BJ (cell line): ENCODE results near the gene ASB1. TPM values are rescaled to one million over a fixed set of nuclear protein-coding genes. Genes with fewer than 3 reads are reported as not detected.

Experiments used
- CTCF ChIA-PET: fragments of 350-600 bp; formaldehyde crosslinking; extraction: SDS; loops from one replicate; lab custom pipeline; 2021; ENCODE audit warnings: antibody characterized with exemption, inconsistent platforms; lab: Yijun Ruan, JAX
- POLR2A ChIA-PET: fragments of 300-600 bp; sonication (Branson Sonifier 250); formaldehyde crosslinking; extraction: SDS; loops from one replicate; lab custom pipeline; 2021; ENCODE audit warnings: antibody characterized with exemption; lab: Charles Lee
- DNase-seq: peaks from one replicate; pipeline ENCODE4 v3.0.0-alpha.2; 2011; ENCODE audit warnings: low read depth
- H3K27me3 ChIP-seq: 2 replicates; pipeline ENCODE4 v1.6.0; 2011; ENCODE audit warnings: low read length; ENCODE audit not compliant: control insufficient read depth, insufficient read depth
- H3K36me3 ChIP-seq: 2 replicates; pipeline ENCODE4 v1.5.1; 2011; ENCODE audit warnings: low read length; ENCODE audit not compliant: control insufficient read depth, insufficient read depth
- H3K4me3 ChIP-seq: 2 replicates; pipeline ENCODE4 v1.5.1; 2011; ENCODE audit warnings: low read depth, mild to moderate bottlenecking, control low read depth, low read length
- polyA plus RNA-seq: library from polyadenylated mRNA; depleted of rRNA; stranded (reverse); fragments of >200 nt; gene quantifications from 2 replicates; pipeline ENCODE4 v1.2.3, GENCODE V29; 2011
- TF ChIP-seq, protein P1 (sequence below): IDR thresholded peaks from 2 replicates; pipeline ENCODE4 v1.5.1; 2011; ENCODE audit warnings: low read depth, mild to moderate bottlenecking, control low read depth, inconsistent platforms, low read length, moderate library complexity; ENCODE audit not compliant: insufficient read depth

ASB1 gene
- polyA plus RNA-seq, 1 experiment: 33.4 TPM

DNA sequence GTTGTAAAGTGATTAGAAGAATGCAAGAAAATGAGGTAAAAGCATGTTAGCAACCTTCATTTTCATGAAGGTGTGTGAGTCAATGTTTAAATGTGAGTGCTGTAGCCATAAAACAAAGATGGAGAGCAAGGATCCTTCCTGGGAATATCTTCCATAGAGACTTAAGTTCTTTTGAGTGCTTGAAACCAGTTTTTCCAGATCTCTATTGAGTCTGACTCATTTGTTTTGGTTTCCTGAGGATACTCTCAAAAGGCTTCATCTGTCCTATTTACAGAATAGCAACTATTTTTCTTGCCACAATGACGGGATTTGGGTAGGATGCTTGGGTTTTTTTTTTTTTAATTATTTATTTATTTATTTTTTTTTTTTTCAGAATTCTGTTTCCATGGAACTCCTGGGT is 45.9 kb upstream of the ASB1 start:
- no peak overlapping the region for H3K4me3 ChIP-seq
- ChIA-PET CTCF (interaction anchor here (2.2 kb wide), 1 partner anchor 11 kb away, joined by 11 read pairs; no protein-coding TSS in a partner anchor), POLR2A (no interaction called here)
- H3K36me3 ChIP-seq: no peaks in the 10 kb centered on the region
- TF ChIP-seq, protein P1, sequence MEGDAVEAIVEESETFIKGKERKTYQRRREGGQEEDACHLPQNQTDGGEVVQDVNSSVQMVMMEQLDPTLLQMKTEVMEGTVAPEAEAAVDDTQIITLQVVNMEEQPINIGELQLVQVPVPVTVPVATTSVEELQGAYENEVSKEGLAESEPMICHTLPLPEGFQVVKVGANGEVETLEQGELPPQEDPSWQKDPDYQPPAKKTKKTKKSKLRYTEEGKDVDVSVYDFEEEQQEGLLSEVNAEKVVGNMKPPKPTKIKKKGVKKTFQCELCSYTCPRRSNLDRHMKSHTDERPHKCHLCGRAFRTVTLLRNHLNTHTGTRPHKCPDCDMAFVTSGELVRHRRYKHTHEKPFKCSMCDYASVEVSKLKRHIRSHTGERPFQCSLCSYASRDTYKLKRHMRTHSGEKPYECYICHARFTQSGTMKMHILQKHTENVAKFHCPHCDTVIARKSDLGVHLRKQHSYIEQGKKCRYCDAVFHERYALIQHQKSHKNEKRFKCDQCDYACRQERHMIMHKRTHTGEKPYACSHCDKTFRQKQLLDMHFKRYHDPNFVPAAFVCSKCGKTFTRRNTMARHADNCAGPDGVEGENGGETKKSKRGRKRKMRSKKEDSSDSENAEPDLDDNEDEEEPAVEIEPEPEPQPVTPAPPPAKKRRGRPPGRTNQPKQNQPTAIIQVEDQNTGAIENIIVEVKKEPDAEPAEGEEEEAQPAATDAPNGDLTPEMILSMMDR: no peak
- H3K27me3 ChIP-seq: no peaks in the 10 kb centered on the region
- DNase-seq: peak; percentile 59

DNA sequence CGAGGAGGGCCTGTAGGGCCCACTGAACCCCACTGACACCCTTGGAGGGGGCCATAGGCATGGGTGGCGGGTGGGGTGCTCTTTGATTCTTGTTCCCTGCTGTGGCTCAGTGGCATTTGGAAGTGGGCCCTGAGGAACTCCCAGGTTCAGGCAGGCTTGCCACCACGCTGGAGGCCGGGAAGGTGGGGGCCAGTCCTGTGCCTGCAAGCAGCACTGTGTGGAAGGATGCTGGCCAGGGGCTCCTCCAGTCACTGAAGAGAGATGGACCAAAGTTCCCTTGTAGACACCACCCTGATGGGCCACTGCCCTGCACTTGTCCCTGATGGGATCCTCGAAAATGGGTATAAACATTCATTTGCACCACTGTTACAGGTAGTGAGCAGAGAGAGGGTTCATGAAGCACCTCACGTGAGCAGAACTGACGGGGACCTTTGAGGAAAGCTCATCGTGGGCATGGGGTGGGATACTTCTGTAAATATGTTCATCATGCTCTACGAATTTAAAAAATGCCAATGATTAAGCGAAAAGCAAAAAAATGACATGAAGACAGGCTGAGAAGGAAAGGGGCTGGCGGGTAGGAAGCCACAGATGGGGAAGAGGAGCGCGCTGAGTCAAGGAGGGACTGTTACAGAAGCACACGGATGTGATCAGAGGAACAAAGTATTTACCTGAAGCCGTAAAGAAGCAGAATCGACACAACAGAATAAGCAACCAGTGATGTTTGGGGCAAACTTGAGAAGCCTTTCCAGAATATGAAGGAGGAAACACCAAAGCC is 45.2 kb upstream of the ASB1 start:
- no peak for DNase-seq
- ChIA-PET POLR2A (no interaction called here), CTCF (interaction anchor here (2.2 kb wide), 1 partner anchor 11 kb away, joined by 11 read pairs; no protein-coding TSS in a partner anchor)
- TF ChIP-seq, protein P1: no peak
- no peaks in the 10 kb centered on the region for H3K27me3 ChIP-seq
- H3K36me3 ChIP-seq: no peaks in the 10 kb centered on the region
- H3K4me3 ChIP-seq: no peak overlapping the region

DNA sequence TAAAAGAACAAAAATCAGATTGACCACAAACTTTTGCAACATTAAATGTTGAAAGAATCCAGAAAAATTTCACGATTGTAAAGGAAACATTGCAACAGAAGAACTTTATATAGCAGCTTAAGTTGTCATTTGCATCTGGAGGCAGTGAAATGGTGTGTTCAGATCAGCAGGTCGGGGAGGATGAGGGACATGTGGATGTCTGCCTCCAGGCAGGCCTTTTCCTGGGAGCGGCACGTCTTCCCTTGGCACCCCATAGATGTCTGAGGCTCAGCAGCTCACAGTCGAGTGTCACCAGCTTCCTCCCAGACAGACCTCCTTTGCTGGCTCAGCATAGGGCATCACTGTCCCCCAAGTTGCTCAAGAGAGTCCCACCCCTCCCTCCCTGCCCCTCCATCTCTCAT is 44.3 kb upstream of the ASB1 start:
- ChIA-PET CTCF (no interaction called here), POLR2A (no interaction called here)
- Histone ChIP-seq H3K27me3 (no peaks in the 10 kb centered on the region), H3K4me3 (no peak overlapping the region), H3K36me3 (no peaks in the 10 kb centered on the region)
- no peak for DNase-seq
- TF ChIP-seq, protein P1: no peak

DNA sequence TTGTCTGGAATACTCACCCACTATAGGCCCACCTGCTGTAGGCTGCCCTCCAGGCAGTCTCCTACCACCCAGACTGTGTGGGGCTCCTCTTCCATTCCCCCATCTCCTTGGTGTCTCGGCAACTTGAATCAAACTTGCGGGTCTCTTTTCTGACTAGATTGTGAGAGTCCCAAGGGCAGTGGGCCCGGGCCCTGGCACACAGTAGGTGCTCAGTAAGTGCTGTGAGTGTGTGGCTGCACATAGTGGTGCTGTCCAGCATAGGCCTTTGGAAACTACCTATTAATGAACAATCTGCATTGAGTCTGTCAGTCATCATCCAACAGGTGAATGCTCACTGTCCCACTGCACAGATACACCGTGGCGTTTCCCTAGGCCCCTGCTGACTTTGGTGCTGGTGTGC is 43.6 kb upstream of the ASB1 start:
- Histone ChIP-seq H3K4me3 (no peak overlapping the region), H3K27me3 (no peaks in the 10 kb centered on the region), H3K36me3 (no peaks in the 10 kb centered on the region)
- TF ChIP-seq, protein P1: no peak
- DNase-seq: no peak
- ChIA-PET POLR2A (no interaction called here), CTCF (no interaction called here)

DNA sequence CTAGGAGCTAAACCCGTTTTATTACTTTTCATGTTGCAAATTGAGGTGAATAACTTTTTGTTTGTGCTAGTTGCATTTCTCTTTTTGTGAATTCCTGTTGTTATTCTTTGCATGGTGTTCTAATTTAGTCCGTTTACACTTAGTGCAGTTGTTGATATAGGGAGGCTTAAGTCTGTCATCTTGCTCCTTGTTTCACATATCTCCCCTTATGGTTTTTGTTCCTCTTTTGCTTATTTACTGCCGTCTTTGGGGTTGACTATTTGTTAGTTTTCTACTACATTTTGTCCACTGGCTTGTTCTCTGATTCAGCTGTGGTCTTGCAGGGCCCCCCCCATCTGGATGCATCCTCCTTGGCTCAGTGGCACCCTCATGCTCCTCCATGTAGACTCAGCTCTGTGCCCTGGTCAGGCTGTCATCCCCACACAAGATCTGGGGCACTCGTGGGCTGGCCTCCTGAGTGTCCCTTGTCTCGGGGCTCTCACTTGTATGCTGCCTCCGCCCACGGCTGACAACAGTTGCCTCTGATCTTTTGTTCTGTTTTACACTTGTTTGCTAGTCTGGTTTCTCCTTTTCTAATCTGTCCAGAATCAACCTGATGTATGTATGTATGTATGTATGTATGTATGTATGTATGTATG is 42.9 kb upstream of the ASB1 start:
- H3K36me3 ChIP-seq: no peaks in the 10 kb centered on the region
- TF ChIP-seq, protein P1: no peak
- no peak for DNase-seq
- H3K4me3 ChIP-seq: no peak overlapping the region
- no peaks in the 10 kb centered on the region for H3K27me3 ChIP-seq
- ChIA-PET POLR2A (no interaction called here), CTCF (no interaction called here)
